Activated CD4-positive, alpha-beta T cell treated with anti-CD3 and anti-CD28 coated beads for 4 hours (primary cell): ENCODE results near the gene YAP1.

Experiments
- DNase-seq, 2 donors: peaks; one replicate each; pipeline ENCODE4 v3.0.0-alpha.2; 2020

YAP1 gene

DNA sequence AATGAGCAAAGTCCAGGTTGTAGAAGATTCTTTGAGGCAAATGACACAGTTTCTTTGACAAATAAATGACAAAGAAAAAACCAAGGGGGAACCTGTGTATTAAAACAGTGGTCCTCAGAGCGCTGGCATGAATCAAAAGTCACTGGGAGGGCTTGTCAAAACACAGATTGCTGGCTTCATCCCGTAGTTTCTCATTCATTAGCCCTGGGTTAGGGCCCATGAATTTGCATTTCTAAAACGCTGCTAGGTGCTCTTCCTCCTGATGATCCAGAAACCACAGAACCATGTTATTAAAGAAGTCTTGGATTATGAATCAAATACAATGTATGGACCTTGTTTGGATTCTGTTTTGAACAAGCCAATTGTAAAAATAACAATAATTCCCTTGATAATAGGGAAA, 92.7 kb downstream of the YAP1 start:
- no peak for DNase-seq

DNA sequence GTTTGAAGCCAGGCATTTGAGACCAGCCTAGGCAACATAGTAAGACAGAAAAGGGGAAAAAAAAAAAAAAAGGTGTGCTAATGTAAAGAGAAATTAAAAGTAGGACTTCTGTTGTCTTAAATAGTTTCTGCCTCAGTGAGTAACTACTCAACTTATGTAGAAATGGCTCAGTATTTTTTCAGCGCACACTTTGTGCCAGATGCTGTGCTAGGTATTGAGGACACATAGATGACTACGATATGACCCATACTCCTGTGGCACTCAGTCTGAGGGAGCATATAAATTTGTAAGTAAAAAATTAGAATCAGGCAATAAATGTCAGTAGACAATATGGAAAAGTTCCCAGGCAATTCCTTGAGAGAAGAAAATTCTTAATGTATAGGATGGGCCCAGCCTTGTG, 93.9 kb downstream of the YAP1 start:
- no peak for DNase-seq

DNA sequence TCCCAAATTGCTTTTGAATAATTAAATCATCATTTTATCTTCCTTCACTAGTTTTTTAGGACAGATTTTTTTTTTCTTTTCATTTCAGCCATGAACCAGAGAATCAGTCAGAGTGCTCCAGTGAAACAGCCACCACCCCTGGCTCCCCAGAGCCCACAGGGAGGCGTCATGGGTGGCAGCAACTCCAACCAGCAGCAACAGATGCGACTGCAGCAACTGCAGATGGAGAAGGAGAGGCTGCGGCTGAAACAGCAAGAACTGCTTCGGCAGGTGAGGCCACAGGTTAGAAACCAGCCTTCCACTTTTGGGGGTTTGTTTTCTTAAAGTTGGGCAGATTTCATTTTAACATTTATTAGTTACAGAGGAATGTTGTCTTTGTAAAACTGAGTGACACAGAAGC, 95.6 kb downstream of the YAP1 start:
- DNase-seq, result no peak

DNA sequence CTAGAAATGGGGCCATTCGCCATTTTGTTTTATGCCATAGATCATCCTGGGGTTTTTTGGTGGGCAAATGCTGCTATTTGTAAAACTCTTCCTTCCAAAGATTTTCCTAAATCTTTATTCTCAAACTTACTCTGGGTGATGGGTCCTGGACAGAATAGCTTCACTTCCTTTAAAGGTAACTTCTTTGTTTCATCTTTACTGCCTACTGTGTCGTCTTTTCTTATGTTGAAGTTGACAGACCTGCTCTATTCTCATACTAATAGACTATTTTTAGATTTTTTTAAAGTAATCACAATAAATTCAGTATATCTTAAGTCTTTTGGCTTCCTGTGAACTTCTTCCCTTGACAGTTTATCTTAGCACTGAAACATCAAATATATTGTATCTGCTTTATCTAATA, 98.6 kb downstream of the YAP1 start:
- DNase-seq, result no peak

DNA sequence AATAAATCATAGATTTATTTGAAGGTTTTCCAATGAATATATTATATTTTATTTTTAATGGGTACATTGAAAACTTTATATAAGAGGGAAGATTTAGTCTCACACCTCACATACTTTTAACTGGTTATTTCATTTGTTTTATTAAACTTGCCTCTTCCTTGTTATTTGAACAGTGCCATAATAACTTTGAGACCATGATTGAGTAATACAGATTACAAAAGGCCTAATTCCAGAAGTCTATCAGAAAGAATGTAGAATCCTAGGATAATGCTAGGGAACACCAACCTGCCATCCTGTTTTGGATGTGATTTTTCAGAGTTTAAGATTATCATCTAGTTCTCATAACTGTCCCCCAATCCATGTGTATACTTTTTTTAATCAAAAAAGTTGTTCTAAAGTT, 104.4 kb downstream of the YAP1 start:
- no peak for DNase-seq

DNA sequence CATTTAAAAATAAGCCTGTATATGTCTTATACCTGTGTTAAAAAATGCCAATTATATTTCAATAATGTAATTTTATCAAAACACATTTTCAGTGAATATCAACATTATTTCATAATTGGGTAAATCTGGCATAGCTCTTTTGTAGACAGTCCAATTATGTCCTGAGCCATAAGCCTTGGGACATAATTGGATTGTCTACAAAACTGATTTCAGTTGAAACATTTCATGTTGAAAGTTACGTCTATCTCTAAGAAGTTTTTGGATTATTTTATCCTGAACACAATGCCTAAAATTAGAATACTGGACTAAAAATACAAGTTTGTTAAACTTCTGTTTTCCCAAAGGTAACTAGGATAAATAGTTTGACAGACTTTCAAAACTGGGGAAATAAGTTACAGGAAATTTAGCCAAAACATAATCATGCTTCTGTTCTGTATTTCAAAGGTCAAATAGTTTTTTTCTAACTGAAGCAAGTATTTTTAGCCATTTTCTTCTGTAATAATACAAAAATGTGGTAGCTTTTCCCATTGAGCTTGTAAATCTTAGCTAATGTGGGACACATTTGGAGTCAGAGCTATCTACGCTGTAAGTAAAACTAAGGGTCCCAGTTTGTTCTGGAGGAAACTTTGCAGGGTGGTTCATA, 106.3 kb downstream of the YAP1 start:
- DNase-seq, result no peak

DNA sequence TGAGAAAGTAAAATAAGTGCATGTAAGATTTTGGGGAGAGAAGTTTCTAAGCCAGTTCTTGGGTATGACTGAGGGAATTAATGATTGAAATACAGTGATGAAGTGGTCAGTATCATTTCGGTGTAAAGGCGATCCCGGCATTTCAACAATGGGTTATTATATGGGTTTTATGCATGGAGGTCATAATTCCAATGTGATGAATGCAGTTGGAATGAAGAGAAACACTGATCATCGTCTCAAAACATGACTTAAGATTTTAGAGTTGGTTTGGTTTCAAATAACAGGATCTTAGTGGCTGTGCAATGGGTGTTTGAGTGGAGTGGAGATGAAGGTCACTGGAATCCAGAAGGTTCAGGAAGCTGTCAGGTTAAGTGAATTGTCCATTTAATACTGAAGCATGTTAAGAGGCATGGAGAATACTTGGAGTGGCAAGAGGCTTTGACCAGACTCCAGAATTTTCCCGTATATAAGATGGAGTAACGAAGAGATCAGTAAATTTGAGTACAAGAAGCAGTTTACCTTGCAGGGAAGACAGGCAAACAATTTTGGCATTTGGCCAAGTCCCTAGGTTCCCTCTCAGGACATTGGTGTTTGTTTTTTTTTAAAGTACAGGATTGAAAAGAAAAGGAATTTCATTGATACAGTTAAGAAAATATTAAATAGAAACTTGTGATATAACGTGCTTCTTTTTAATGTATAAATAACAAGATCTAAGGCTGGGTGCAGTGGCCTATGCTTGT, 110.7 kb downstream of the YAP1 start:
- DNase-seq, result no peak

DNA sequence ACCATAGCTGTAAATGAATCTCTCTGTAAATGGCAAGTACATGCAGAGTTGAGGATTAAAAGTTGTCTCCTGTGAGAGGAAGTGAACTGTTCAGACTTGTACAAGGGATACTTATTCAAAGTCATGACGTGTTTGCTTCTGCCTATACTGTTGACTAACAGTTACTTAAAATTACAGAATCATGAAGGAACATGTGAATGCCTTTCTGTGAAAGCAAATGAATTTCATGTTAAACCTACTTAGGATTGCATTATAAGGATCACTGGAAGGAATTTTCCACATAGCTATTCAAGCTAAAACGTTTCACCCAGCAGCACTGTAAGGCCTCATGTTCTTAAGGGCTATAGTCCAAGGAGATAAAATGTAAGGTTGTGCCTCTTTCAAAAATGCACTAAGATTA, 113.6 kb downstream of the YAP1 start:
- DNase-seq, result no peak

DNA sequence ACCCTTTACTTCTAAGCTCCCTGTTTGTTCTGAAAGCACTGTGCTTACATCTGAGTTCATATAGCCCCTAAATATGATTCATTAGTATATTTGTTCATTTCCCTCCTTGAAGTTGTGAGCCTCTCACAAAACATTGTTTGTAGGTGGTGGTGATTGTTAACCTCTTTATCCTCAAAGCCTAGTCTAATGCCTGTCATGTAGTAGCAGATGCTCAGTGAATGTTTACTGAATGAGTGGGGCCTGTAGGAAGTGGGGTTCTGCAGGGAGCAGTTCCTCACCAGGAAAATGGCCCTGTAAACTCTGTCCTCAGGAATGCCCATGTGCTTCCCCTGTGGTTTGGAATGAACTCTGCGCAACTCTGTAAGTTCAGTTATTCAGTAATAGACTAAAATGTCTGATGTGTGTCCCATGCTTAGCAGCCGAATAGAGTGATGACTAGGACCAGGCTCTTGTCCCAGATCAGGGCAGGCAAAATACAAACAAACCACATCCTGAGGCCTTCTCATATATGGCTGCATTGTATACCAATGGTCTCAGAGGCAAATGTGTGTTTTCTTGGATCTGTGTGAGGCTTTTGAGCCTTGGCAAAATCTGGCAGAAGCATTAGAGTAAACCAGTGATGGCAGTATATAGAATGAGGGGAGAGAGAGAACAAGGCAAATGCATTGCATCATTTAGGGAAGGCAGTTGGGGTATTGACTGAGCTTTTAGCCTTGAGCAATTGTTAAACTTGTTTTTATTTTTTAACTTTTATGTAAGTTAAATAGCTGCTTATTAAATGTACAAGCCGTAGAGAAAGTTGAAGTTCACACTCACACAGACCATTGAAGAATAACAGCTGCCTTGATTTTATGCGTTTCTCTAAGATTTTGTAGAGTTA, 115.7 kb downstream of the YAP1 start:
- no peak for DNase-seq

DNA sequence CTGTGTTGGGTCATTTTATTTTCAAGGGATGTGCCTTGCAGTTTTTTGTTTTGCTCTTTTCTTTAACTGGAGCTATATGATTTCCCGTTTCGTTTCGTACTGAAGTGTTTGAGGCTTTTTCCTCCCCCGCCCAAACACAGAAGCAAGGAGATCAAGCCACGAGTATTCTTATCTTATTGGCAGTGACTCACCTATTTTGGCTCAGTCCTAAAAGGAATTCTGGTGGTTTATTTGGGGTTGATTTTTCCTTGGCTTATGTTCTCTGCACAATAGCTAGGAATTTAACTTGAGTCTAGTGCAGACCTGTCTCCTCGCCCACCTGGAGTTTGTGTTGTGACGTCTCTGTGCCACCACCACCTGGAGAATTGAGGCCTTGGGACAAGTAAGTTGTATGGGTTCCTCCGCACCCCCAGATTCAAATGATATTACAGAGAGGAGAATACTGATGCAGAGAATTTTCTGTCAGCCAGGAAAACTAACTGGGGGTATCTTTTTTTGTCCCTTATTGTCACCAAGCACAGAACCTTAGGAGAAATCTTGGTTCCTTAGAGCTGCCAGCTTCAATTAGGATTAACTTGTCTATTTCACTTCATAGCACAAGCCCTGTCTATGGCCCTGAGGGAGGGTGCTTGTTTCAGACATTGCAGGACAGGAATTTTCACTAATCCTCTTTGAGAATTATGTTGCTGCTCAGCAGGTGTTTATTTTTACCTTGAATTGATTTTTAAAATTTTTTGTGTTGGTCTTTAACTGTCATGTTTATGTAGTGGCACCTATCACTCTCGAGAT, 116.6 kb downstream of the YAP1 start:
- DNase-seq, result no peak

DNA sequence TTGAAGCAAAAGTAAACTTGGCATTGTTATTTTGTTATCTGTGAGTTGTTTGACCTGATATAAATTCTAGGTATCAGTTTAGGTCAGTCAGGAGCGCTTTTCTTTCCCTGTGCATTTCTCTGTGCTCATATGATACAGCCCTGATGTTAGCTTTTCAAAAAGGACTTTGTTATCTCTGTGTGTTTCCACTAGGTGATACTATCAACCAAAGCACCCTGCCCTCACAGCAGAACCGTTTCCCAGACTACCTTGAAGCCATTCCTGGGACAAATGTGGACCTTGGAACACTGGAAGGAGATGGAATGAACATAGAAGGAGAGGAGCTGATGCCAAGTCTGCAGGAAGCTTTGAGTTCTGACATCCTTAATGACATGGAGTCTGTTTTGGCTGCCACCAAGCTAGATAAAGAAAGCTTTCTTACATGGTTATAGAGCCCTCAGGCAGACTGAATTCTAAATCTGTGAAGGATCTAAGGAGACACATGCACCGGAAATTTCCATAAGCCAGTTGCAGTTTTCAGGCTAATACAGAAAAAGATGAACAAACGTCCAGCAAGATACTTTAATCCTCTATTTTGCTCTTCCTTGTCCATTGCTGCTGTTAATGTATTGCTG, 119.4 kb downstream of the YAP1 start:
- DNase-seq, result no peak

DNA sequence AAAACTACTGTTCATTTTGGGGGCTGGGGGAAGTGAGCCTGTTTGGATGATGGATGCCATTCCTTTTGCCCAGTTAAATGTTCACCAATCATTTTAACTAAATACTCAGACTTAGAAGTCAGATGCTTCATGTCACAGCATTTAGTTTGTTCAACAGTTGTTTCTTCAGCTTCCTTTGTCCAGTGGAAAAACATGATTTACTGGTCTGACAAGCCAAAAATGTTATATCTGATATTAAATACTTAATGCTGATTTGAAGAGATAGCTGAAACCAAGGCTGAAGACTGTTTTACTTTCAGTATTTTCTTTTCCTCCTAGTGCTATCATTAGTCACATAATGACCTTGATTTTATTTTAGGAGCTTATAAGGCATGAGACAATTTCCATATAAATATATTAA, 119.9 kb downstream of the YAP1 start:
- no peak for DNase-seq

DNA sequence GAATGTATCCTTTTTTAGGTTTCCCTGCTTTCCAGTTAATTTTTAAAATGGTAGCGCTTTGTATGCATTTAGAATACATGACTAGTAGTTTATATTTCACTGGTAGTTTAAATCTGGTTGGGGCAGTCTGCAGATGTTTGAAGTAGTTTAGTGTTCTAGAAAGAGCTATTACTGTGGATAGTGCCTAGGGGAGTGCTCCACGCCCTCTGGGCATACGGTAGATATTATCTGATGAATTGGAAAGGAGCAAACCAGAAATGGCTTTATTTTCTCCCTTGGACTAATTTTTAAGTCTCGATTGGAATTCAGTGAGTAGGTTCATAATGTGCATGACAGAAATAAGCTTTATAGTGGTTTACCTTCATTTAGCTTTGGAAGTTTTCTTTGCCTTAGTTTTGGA, 120.7 kb downstream of the YAP1 start:
- no peak for DNase-seq

DNA sequence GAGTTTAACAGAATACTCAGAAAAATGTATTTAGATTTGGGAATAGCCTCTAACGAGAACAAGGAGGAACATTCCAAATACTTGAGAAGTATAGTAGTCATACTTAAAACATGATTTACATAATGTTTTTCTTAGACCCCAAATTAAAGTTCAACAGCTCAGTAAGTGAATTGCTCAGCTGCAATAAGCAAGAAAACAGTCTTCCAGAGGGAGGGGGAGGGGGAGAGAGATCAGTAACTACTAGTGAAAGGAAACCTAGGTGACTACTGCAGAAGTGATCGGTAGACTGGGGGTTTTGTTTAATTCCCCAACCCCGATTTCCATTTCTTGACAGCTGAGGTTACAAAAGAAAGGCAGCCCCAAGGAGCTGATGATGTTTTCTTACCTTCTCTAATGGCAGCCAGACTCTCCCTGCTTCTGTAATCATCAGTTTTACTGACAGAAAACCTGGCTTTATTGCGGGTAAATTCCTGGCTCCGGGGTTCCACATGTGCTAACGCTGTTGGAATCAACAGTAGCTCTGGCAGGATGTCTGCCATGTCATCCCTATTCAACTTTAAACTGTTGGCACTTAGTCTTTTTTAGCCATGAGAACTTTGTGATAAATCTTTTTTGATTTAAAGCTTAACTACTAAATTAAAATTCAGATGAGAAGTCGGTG, 124.7 kb downstream of the YAP1 start:
- DNase-seq, result no peak

DNA sequence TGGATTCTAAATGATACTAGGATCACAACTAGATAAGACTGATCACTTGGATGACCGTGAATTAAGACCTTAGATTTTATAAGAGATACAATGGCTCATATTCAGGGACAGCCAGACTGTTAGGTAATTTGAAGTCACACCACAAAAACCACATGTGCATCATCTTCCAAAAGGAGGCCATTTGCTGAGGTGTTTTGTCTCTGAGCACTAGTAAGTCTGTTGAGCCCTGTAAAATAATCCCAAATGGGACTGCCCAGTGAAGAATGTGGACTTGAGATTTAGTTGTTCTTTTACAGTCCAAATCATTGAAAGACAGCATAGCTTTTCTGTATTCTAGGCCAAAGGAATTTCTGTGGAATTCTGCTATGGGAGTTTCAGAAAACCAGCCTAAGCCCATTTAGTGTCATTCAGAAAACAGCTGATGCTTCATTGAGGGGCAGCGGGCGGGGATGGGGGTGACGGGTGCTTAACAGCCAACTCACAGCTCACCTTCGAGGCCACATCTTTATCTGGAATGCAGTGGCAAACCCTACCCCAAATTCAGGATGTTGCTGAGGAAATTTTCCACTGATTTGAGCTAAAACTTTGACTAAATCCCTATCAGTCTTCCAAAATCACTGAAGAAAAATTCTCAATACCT, 127.0 kb downstream of the YAP1 start:
- DNase-seq, result no peak

DNA sequence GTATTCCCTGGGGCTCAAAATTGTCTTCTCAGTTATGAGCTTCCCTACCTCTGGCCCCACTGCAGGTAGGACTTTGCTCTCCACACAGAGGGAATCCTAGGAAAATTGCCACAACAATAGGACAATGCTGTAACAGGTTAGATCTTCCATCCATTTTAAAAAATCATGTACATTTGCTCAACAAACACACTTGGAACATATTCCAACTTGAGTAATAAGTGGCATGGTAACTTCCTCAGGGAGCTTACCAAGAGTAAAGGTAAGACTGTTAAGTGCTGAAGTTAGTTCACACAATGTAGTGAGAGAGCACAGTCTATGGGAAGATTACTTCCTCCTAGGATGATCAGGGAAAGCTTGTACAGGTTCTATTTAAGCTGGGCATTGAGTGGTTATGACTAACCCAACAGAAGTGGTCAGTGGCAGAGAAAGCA, 128.2 kb downstream of the YAP1 start:
- no peak for DNase-seq

DNA sequence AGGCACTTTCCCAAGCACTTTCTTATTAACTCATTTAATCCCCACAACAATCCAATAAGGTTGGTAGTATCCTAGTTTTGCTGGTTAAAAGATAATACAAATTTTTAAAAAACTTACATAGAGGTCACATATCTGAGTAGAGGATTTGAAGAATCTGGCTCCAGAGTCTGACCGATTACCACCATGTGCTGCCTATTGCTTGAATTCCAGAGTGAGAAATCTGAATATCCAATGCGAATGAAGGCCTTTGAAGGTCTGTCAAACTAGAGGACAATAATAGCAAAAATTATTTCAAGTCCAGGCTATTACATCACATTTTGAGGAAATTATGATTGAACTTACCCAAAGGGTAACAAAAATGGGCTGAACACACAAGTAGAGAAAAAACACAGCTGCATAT, 129.2 kb downstream of the YAP1 start:
- DNase-seq, result no peak

DNA sequence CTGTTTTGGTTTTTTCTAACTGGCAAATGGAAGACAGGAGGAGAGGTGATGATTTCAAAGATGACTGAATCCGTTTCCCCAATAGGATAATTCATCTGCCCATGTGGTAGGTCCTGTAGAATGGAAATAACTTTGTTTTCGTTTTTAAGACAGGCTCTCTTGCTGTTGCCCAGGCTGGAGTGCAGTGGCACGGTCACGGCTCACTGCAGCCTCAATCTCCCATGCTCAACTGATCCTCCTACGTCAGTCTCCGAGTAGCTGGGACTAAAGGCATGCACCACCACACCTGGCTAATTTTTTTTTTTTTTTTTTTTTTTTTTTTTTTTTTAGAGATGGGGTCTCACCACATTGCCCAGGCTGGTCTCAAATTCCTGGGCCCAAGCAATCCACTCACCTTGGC, 129.7 kb downstream of the YAP1 start:
- DNase-seq, result no peak

DNA sequence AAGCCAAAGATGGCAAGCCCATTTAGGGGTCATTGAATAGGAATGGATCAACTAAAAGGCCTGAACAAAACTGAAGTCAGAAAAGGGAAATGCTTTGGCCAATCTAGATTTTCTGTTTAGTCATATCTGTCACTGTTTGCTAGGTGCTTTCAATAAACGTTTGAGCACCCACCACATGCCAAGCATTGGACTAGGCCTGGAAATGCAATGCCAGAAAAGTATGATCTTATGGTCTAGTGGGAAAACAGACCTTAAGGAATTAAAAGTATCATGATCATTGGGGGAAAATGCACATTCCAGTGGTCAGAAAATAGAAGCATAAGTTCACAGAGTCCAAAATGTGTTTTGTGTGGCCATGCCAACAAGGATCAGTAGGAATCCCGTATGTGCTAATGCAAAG, 130.3 kb downstream of the YAP1 start:
- DNase-seq, result no peak

DNA sequence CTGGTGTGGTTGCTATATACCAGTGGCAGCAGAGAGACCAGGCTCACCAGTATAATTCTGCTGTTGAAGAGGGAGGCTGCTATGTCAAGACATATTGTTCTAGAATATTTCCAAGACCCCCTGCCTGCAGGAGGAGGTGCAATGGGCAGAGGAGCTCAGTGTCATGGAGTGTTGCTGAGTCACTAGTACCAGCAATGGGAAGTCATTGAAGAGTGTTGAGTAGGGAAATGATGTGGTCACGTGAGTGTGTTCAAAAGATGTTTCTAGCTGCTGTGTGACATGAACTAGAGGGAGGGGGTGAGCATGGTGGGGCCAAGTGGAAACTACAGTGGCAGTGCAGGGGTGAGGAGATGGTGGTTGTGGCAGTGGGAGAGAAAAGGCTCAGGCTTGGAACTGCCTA, 130.8 kb downstream of the YAP1 start:
- DNase-seq, result no peak

DNA sequence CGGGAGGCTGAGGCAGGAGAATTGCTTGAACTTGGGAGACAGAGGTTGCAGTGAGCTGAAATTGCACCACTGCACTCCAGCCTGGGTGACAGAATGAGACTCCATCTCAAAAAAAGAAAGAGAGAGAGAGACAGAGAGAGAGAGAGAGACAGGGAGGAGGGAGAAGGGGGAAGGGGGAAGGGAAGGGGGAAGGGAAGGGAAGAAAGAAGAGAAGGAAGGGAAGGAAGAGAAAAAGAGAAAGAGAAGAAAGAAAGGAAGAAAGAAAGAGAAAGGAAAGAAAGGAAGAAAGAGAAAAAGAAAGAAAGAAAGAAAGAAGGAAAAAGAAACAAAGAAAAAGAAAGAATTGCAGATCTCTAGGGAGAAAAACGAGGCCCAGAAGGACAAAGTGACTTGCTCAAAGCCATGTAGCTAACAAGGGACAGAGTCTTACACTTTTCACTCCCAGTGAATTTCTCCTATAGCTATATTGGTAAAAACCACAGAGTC, 133.2 kb downstream of the YAP1 start:
- no peak for DNase-seq
